HepG2 (cell line): Measurements from ENCODE around the gene TMEM209. TPM values are rescaled to one million over a fixed set of nuclear protein-coding genes. Genes with fewer than 3 reads are reported as not detected.
A peak's percentile ranks its signal among the peaks of the same experiment; 100 is the strongest.

Source experiments
- ATAC-seq: fragments of 200-7000 bp; cut with Tn5 transposase; 3 replicates; pipeline ENCODE4 v1.9.1; 2020; ENCODE audit warnings: mild to moderate bottlenecking, moderate library complexity
- Bru-seq: library from RNA; stranded (reverse); fragments of 400-500 nt; gene quantifications from one replicate; lab custom pipeline; 2021; lab: Mats Ljungman, UMichigan
- BruChase-seq, 2 experiments: library from RNA; stranded (reverse); fragments of 400-500 nt; gene quantifications; one replicate each; lab custom pipeline; 2021; lab: Mats Ljungman, UMichigan
- BruUV-seq: library from RNA; stranded (reverse); fragments of 400-500 nt; replicated peaks from 2 replicates; lab custom pipeline; 2021; lab: Mats Ljungman, UMichigan
- CTCF ChIA-PET: fragments of 300-600 bp; formaldehyde crosslinking; extraction: SDS; loops from one replicate; lab custom pipeline; 2021; ENCODE audit warnings: low total read pairs, inconsistent platforms, low intra/inter-chr PET ratio; lab: Yijun Ruan, JAX
- POLR2A ChIA-PET: fragments of 350-600 bp; sonication (Branson Sonifier 250); formaldehyde crosslinking; loops from one replicate; lab custom pipeline; 2020; ENCODE audit warnings: antibody characterized with exemption, inconsistent platforms; lab: Yijun Ruan, JAX
- DNase-seq: peaks from one replicate; pipeline ENCODE4 v3.0.0-alpha.2; 2015; ENCODE audit warnings: low spot score
- FAIRE-seq: peaks from 3 replicates; lab custom pipeline; 2011; peaks lifted over from hg19 to GRCh38; lab: Jason Lieb, UNC
- H2AFZ ChIP-seq: one replicate; pipeline ENCODE4 v1.6.1; 2011; ENCODE audit warnings: low read length, inconsistent platforms
- H3K27ac ChIP-seq: fragments of 300-600 bp; 3 replicates; pipeline ENCODE4 v1.8.0; 2011; ENCODE audit warnings: mixed run types, mild to moderate bottlenecking, mixed read lengths, low read length, inconsistent platforms; ENCODE audit not compliant: insufficient read depth; ENCODE audit errors: extremely low read length
- H3K27me3 ChIP-seq, 2 experiments: fragments of 200-600 bp in 1 of 2; 2 replicates in 1 of 2; 3 replicates in 1 of 2; pipeline versions ENCODE4 v1.6.0 to v1.8.0; 2011; ENCODE audit warnings: low read length in 2 of 2, mild to moderate bottlenecking in 2 of 2, moderate library complexity in 2 of 2, inconsistent platforms in 1 of 2; ENCODE audit not compliant: insufficient read depth in 2 of 2, control insufficient read depth in 1 of 2
- H3K36me3 ChIP-seq, 2 experiments: fragments of 200-600 bp in 1 of 2; replicated peaks in 1 of 2; 2 replicates in 1 of 2; 3 replicates in 1 of 2; pipeline versions ENCODE4 v1.5.1 to v1.8.0; 2011; ENCODE audit warnings: low read length in 2 of 2, inconsistent platforms in 1 of 2; ENCODE audit not compliant: insufficient read depth in 2 of 2, control insufficient read depth in 1 of 2
- H3K4me1 ChIP-seq: 2 replicates; pipeline ENCODE4 v1.5.1; 2012; ENCODE audit warnings: low read length, inconsistent platforms; ENCODE audit not compliant: insufficient read depth
- H3K4me2 ChIP-seq: 2 replicates; pipeline ENCODE4 v1.6.0; 2011; ENCODE audit warnings: low read depth, low read length, inconsistent platforms
- H3K4me3 ChIP-seq, 3 experiments: fragments of 200-600 bp in 1 of 3; sonication (generic), shearing (Covaris generic) in 1 of 3; replicated peaks in 1 of 3; 2 replicates each; pipeline ENCODE4 v1.5.1; 2011 to 2016; ENCODE audit warnings: low read length in 3 of 3, inconsistent platforms in 2 of 3, low read depth in 2 of 3, mild to moderate bottlenecking in 2 of 3, control low read depth in 1 of 3, mixed read lengths in 1 of 3; ENCODE audit not compliant: insufficient read depth in 1 of 3
- H3K79me2 ChIP-seq: one replicate; pipeline ENCODE4 v1.6.1; 2011; ENCODE audit warnings: low read length, inconsistent platforms; ENCODE audit not compliant: insufficient read depth
- H3K9ac ChIP-seq: 2 replicates; pipeline ENCODE4 v1.6.0; 2011; ENCODE audit warnings: mild to moderate bottlenecking, low read depth, low read length, inconsistent platforms; ENCODE audit not compliant: insufficient read depth
- H3K9me3 ChIP-seq: 2 replicates; pipeline ENCODE4 v1.5.1; 2012; ENCODE audit warnings: mild to moderate bottlenecking, low read length
- H4K20me1 ChIP-seq: 2 replicates; pipeline ENCODE4 v1.6.0; 2011; ENCODE audit warnings: inconsistent platforms, mild to moderate bottlenecking, low read length, moderate library complexity; ENCODE audit not compliant: insufficient read depth
- IKZF4 ChIP-seq: sonication (generic); formaldehyde crosslinking; IDR thresholded peaks from 2 replicates; pipeline ENCODE4 v1.5.1; 2020; ENCODE audit warnings: borderline replicate concordance, mild to moderate bottlenecking, low read depth, missing genetic modification reagents; ENCODE audit errors: not compliant biosample characterization
- RFXAP ChIP-seq: sonication (generic); formaldehyde crosslinking; IDR thresholded peaks from 2 replicates; pipeline ENCODE4 v1.4.0; 2020; ENCODE audit warnings: missing genetic modification reagents, borderline replicate concordance
- SAFB2 ChIP-seq: sonication (generic); formaldehyde crosslinking; IDR thresholded peaks from 2 replicates; pipeline ENCODE4 v1.5.1; 2020; ENCODE audit warnings: missing genetic modification reagents, low read depth, mild to moderate bottlenecking, borderline replicate concordance
- SIN3A ChIP-seq: IDR thresholded peaks from 2 replicates; pipeline ENCODE4 v1.6.1; 2011; ENCODE audit warnings: low read depth, mild to moderate bottlenecking, control low read depth, low read length, borderline replicate concordance
- SNAPC4 ChIP-seq: sonication (generic); formaldehyde crosslinking; IDR thresholded peaks from 2 replicates; pipeline ENCODE4 v1.4.0; 2020; ENCODE audit warnings: mild to moderate bottlenecking, missing genetic modification reagents
- ZBTB4 ChIP-seq: sonication (generic); formaldehyde crosslinking; IDR thresholded peaks from 2 replicates; pipeline ENCODE4 v1.4.0; 2020; ENCODE audit warnings: missing genetic modification reagents, mild to moderate bottlenecking, borderline replicate concordance
- ZNF567 ChIP-seq: sonication (generic); formaldehyde crosslinking; IDR thresholded peaks from 2 replicates; pipeline ENCODE4 v1.8.1; 2023; ENCODE audit warnings: mild to moderate bottlenecking, missing genetic modification reagents, borderline replicate concordance
- WGBS: methylation state at CpG from one replicate; pipeline ENCODE4 v1.1.6; 2017; ENCODE audit warnings: low lambda C conversion rate; 5-methylcytosine and 5-hydroxymethylcytosine counted together
- in situ Hi-C: cut with HindIII; loops from 2 replicates; pipeline ENCODE4 v1.10.0; 2017; ENCODE audit warnings: low pct_unique_long_range_greater_than_20kb; ENCODE audit not compliant: extremely low pct_ligation_motif_present
- intact Hi-C: fragments of 100-400 bp; cut with micrococcal nuclease; formaldehyde crosslinking; loops from one replicate; pipeline ENCODE4 v1.10.0; 2022; ENCODE audit not compliant: unreplicated experiment
- long read RNA-seq, 2 experiments: library from RNA in 1 of 2; library from polyadenylated mRNA in 1 of 2; stranded (forward) in 1 of 2; unstranded in 1 of 2; transcript quantifications; one replicate each; pipeline ENCODE4 v2.0.0, GENCODE V29; 2019 to 2022
- polyA minus RNA-seq, 3 experiments: library from RNA; depleted of rRNA, polyadenylated mRNA; stranded (reverse); fragments of >200 nt; gene quantifications; 2 replicates each; pipeline ENCODE4 v1.2.3, GENCODE V29; 2011; ENCODE audit warnings: low replicate concordance in 1 of 3
- polyA plus RNA-seq, 8 experiments: library from polyadenylated mRNA; depleted of rRNA in 3 of 8; stranded (reverse) in 7 of 8; unstranded in 1 of 8; fragments of >200 nt; fragmentation: Illumina TruSeq in 4 of 8; extraction: Trizol in 4 of 8; gene quantifications; 2 replicates each; pipeline versions ENCODE4 v1.2.1 to v1.2.3, GENCODE V29; 2011 to 2016; ENCODE audit warnings: low read depth in 4 of 8, missing spikeins in 1 of 8, mixed read lengths in 1 of 8; ENCODE audit not compliant: insufficient read depth in 1 of 8
- total RNA-seq, 5 experiments: library from RNA; depleted of rRNA; stranded (reverse); fragments of >200 nt; fragmentation: Illumina TruSeq; extraction: Trizol; gene quantifications; 2 replicates each; pipeline ENCODE4 v1.2.3, GENCODE V29; 2016; ENCODE audit warnings: low read depth in 1 of 5

Gene TMEM209
- total RNA-seq (2016; rRNA removed; fragmentation: Illumina TruSeq; extraction: Trizol) (8.8 and 14.5 TPM in 2 replicates), polyA plus RNA-seq (2011; rRNA removed) (13.4 and 15.6 TPM in 2 replicates), polyA minus RNA-seq (2011; rRNA and poly(A)+ RNA removed; ENCODE audit: low replicate concordance) (47.3 and 130 TPM in 2 replicates), Bru-seq, nascent RNA (percentile 62 among the genes with signal in this experiment), BruChase-seq, experiment 1, labeled RNA remaining after a 6-hour chase (percentile 65 among the genes with signal in this experiment), BruChase-seq, experiment 2, labeled RNA remaining after a 2-hour chase (percentile 61 among the genes with signal in this experiment)
- total RNA-seq (2016; cell fraction: cytosol; rRNA removed; fragmentation: Illumina TruSeq; extraction: Trizol; ENCODE audit: low read depth) = 6.0 and 6.3 TPM in 2 replicates
- 10.0 and 16.3 TPM in 2 replicates for total RNA-seq (2016; cell fraction: insoluble cytoplasmic fraction; rRNA removed; fragmentation: Illumina TruSeq; extraction: Trizol)
- total RNA-seq (2016; cell fraction: membrane; rRNA removed; fragmentation: Illumina TruSeq; extraction: Trizol) = 6.8 and 8.7 TPM in 2 replicates
- 15.7 and 19.0 TPM in 2 replicates for total RNA-seq (2016; cell fraction: nucleus; rRNA removed; fragmentation: Illumina TruSeq; extraction: Trizol)
- polyA plus RNA-seq (2011; cell fraction: cytosol; rRNA removed) = 9.0 and 10.6 TPM in 2 replicates
- 7.2 and 7.7 TPM in 2 replicates for polyA plus RNA-seq (2011; cell fraction: nucleus; rRNA removed)
- 8.9 and 12.3 TPM in 2 replicates for polyA plus RNA-seq (2012)
- 0.62 and 0.75 TPM in 2 replicates for polyA plus RNA-seq (2016; cell fraction: cytosol; fragmentation: Illumina TruSeq; extraction: Trizol; ENCODE audit: low read depth)
- polyA plus RNA-seq (2016; cell fraction: insoluble cytoplasmic fraction; fragmentation: Illumina TruSeq; extraction: Trizol; ENCODE audit: low read depth) = 7.3 and 8.0 TPM in 2 replicates
- polyA plus RNA-seq (2016; cell fraction: membrane; fragmentation: Illumina TruSeq; extraction: Trizol; ENCODE audit: low read depth) = 2.4 and 2.5 TPM in 2 replicates
- polyA plus RNA-seq (2016; cell fraction: nucleus; fragmentation: Illumina TruSeq; extraction: Trizol; ENCODE audit: insufficient read depth, low read depth) = 17.1 and 18.9 TPM in 2 replicates
- polyA minus RNA-seq (2011; cell fraction: cytosol; rRNA and poly(A)+ RNA removed) = 15.9 and 16.4 TPM in 2 replicates
- 21.2 and 22.0 TPM in 2 replicates for polyA minus RNA-seq (2011; cell fraction: nucleus; rRNA and poly(A)+ RNA removed)
- long read RNA-seq, experiment 1, partial matches to known transcripts = 2 of 24 reads
- long read RNA-seq, experiment 1, other reads (novel, unspliced or antisense) = 18 of 24 reads
- long read RNA-seq, experiment 2, partial matches to known transcripts = 1 of 14 reads
- long read RNA-seq, experiment 2, other reads (novel, unspliced or antisense) = 13 of 14 reads

- H3K27ac ChIP-seq = peak within 1 kb of the TSS; percentile 97
- H3K4me3 ChIP-seq = peak within 1 kb of the TSS; percentile 83 to 94 (median 92)
- peaks cover 7% of the 10 kb centered on the region for H3K79me2 ChIP-seq
- H3K27me3 ChIP-seq = no peaks in the 10 kb centered on the region; a peak in 1 of 5 replicates
- WGBS = 24% methylated on average over 27 of the region's 44 CpGs
- CTCF ChIA-PET = no interaction called here
- no peaks in the 10 kb centered on the region for H4K20me1 ChIP-seq
- DNase-seq (peak; percentile 96), FAIRE-seq (peak; percentile 96), ATAC-seq (peak; percentile 96)
- POLR2A ChIA-PET = interaction anchor here (0.6 to 2.5 kb wide), 21 partner anchors 9 to 694 kb away, joined by 3 to 28 read pairs (median 5); partner anchors contain the start of gene KLHDC10
- peak within 1 kb of the TSS; percentile 78 for H2AFZ ChIP-seq
- H3K9ac ChIP-seq = peak within 1 kb of the TSS; percentile 95
- intact Hi-C loops = loop anchor here (10.0 kb wide), 1 partner anchor 131 kb away; the partner anchor contains the start of gene KLHDC10
- H3K9me3 ChIP-seq = no peaks in the 10 kb centered on the region
- H3K36me3 ChIP-seq = peaks cover 1 to 21% of the 10 kb centered on the region in 2 experiments; a peak in 4 of 5 replicates
- in situ Hi-C loops = no loop called here
- peaks cover 25% of the 10 kb centered on the region for H3K4me1 ChIP-seq
- peak within 1 kb of the TSS; percentile 81 for H3K4me2 ChIP-seq
- TSS peak; percentile 93 for BruUV-seq
- TF ChIP-seq SNAPC4 (no peak), ZNF567 (CRISPR knock-in tag) (no peak), IKZF4 (no peak), RFXAP (CRISPR knock-in tag) (peak; percentile 49; the same call in 1 of the 2 replicates), ZBTB4 (CRISPR knock-in tag) (no peak), SIN3A (peak; percentile 90), SAFB2 (no peak)
Observed at GRCh38 chr7:130205084-130205947, at the start of gene TMEM209. Gene TMEM209, minus strand, starts transcription at chr7:130205406. Its CDS starts 31 bp downstream, at chr7:130205375.
